ENCODE measurements around the gene CLN6.
"Not testable (repeated sequence)": the region's sequence is repeated elsewhere in the genome, so short reads cannot be mapped to it uniquely, and the experiment has no call there.

DNA sequence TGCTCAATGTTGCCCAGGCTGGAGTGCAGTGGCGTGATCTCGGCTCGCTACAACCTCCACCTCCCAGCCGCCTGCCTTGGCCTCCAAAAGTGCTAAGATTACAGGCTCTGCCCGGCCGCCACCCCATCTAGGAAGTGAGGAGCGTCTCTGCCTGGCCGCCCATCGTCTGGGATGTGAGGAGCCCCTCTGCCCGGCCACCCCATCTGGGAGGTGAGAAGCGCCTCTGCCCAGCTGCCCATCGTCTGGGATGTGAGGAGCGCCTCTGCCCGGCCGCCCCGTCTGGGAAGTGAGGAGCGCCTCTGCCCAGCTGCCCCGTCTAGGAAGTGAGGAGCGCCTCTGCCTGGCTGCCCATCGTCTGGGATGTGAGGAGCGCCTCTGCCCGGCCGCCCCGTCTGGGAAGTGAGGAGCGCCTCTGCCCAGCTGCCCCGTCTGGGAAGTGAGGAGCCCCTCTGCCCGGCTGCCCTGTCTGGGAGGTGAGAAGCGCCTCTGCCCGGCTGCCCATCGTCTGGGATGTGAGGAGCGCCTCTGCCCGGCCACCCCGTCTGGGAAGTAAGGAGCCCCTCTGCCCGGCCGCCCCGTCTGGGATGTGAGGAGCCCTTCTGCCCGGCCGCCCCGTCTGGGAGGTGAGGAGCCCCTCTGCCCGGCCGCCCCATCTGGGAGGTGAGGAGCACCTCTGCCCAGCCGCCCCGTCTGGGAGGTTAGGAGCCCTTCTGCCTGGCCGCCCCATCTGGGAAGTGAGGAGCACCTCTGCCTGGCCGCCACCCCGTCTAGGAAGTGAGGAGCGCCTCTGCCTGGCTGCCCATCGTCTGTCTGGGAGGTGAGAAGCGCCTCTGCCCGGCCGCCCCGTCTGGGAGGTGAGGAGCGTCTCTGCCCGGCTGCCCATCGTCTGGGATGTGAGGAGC, 7.7 kb downstream of the CLN6 start:
- TF ChIP-seq, protein P1, sequence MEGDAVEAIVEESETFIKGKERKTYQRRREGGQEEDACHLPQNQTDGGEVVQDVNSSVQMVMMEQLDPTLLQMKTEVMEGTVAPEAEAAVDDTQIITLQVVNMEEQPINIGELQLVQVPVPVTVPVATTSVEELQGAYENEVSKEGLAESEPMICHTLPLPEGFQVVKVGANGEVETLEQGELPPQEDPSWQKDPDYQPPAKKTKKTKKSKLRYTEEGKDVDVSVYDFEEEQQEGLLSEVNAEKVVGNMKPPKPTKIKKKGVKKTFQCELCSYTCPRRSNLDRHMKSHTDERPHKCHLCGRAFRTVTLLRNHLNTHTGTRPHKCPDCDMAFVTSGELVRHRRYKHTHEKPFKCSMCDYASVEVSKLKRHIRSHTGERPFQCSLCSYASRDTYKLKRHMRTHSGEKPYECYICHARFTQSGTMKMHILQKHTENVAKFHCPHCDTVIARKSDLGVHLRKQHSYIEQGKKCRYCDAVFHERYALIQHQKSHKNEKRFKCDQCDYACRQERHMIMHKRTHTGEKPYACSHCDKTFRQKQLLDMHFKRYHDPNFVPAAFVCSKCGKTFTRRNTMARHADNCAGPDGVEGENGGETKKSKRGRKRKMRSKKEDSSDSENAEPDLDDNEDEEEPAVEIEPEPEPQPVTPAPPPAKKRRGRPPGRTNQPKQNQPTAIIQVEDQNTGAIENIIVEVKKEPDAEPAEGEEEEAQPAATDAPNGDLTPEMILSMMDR (IDR thresholded peaks at IDR 0.05) = not testable (repeated sequence)
- not testable (repeated sequence) for TF ChIP-seq ZFX (IDR thresholded peaks at IDR 0.05; ENCODE audit: borderline replicate concordance)
